ENCODE results near the gene IL23A.

IL23A gene

DNA sequence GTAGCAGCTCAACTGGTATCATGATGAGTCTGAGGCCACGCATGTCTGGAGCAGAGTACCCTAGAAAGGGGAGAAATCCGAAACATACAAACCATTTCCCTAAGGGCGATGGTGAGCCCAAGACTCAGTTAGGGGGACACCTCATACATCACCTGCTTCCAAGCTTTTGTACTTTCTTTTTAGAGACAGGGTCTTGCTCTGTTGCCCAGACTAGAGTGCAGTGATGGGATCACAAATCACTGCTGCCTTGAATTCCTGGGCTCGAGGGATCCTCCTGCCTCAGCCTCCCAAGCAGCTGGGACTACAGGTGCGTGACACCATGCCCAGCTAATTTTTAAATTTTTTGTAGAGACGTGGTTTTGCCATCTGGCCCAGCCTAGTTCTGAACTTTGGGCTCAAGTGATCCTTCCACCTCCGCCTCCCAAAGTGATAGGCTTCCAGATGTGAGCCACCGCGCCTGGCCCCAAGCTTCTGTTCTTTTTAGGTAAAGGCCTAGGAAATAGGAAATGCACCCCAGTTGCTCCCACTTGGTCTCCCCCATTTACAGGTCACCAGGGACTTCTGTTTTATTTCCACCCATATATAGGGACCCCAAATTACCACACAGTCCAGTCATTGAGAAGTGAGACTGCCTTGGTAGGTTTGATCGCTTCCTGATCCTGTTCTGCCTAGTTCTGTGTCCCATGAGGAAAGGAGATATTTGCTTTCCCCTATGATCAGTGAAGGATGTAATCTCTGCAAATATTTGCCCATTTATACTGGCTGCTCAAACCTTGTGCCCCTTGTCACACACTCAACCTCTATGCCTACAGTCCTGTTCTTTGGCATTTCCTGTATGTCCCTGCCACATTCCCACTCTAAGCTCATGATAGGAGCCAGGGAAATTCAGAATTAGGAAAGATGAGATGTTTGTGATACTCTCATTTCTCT lies 23.7 kb downstream of the IL23A start, which contains the start of gene APOF:
Gene APOF (minus strand): TSS at position 728 of the 930 bp plus-strand sequence. CDS start 112 bp downstream, at position 616.
- DNase-seq (ENCODE audit: insufficient read length, low spot score) (no peak), FAIRE-seq (no peak)
- TF ChIP-seq, protein P1, sequence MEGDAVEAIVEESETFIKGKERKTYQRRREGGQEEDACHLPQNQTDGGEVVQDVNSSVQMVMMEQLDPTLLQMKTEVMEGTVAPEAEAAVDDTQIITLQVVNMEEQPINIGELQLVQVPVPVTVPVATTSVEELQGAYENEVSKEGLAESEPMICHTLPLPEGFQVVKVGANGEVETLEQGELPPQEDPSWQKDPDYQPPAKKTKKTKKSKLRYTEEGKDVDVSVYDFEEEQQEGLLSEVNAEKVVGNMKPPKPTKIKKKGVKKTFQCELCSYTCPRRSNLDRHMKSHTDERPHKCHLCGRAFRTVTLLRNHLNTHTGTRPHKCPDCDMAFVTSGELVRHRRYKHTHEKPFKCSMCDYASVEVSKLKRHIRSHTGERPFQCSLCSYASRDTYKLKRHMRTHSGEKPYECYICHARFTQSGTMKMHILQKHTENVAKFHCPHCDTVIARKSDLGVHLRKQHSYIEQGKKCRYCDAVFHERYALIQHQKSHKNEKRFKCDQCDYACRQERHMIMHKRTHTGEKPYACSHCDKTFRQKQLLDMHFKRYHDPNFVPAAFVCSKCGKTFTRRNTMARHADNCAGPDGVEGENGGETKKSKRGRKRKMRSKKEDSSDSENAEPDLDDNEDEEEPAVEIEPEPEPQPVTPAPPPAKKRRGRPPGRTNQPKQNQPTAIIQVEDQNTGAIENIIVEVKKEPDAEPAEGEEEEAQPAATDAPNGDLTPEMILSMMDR (IDR thresholded peaks at IDR 0.05; ENCODE audit: insufficient read depth, missing control alignments): no peak

DNA sequence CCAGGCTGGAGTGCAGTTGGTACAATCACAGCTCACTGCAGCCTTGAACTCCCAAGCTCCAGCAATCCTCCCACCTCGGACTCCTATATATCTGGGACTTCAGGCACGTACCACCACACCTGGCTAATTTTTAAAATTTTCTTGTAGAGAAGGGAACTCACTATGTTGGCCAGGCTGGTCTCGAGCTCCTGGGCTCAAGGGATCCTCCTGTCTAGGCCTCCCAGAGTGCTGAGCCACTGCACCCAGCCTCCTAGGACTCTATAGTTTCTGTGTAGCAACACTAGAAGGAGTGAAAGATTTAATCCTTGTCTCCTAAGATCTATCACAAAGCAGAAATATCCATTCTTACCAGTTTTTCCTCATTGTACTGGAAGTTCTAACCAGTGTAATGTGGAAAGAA lies 28.3 kb downstream of the IL23A start:
- no peak for DNase-seq (ENCODE audit: insufficient read length, low spot score)

DNA sequence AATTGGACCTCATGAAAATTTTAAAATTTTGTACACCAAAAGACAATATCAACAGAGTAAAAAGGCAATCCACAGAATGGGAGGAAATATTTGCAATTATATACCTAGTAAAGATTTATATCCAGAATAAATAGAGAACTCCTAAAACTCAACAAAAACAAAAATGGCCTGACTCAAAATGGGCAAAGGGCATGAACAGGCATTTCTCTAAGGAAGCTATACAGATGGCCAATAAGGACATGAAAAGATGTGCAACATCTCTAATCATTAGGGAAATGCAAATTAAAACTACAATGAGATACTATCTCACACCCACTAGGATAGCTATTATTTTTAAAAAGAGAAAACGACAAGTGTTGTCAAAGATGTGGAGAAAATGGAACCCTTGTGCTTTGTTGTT lies 34.8 kb downstream of the IL23A start:
- TF ChIP-seq, protein P1 (IDR thresholded peaks at IDR 0.05; ENCODE audit: insufficient read depth, missing control alignments): no peak
- DNase-seq (ENCODE audit: insufficient read length, low spot score) (no peak), FAIRE-seq (no peak)

More for the DNA sequence above, 28.3 kb downstream of the IL23A start:
- FAIRE-seq: no peak
- TF ChIP-seq, protein P1 (IDR thresholded peaks at IDR 0.05; ENCODE audit: insufficient read depth, missing control alignments): no peak

DNA sequence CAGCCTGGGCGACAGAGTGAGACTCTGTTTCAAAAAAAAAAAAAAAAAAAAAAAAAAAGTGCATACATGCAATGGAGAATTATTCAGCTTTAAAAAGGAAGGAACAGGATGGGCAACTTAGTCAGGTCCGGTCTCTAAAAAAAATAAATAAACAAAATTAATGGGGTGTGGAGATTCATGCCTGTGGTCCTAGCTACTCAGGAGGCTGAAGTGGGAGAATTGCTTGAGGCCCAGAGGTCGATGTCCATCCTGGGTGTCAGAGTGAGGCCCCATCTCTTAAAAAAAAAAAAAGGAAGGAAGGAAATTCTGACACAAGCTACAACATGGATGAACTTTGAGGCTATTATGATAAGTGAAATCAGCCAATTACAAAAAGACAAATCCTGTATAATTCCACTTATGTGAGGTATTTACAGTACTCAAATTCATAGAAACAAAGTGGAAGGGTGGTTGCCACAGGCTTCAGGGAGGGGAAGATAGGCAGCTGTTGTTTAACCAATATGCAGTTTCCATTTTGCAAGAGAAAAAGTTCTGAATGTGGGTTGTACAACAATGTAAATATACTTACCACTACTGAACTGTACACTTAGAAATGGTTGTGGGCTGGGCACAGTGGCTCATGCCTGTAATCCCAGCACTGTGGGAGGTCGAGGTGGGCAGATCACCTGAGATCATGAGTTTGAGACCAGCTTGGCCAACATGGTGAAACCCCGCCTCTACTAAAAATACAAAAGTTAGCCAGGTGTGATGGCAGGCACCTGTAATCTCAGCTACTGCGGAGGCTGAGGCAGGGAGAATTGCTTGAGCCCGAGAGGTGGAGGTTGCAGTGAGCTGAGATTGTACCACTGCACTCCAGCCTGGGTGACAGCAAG lies 36.3 kb downstream of the IL23A start:
- DNase-seq (ENCODE audit: insufficient read length, low spot score) (no peak), FAIRE-seq (no peak)
- TF ChIP-seq, protein P1 (IDR thresholded peaks at IDR 0.05; ENCODE audit: insufficient read depth, missing control alignments): no peak

DNA sequence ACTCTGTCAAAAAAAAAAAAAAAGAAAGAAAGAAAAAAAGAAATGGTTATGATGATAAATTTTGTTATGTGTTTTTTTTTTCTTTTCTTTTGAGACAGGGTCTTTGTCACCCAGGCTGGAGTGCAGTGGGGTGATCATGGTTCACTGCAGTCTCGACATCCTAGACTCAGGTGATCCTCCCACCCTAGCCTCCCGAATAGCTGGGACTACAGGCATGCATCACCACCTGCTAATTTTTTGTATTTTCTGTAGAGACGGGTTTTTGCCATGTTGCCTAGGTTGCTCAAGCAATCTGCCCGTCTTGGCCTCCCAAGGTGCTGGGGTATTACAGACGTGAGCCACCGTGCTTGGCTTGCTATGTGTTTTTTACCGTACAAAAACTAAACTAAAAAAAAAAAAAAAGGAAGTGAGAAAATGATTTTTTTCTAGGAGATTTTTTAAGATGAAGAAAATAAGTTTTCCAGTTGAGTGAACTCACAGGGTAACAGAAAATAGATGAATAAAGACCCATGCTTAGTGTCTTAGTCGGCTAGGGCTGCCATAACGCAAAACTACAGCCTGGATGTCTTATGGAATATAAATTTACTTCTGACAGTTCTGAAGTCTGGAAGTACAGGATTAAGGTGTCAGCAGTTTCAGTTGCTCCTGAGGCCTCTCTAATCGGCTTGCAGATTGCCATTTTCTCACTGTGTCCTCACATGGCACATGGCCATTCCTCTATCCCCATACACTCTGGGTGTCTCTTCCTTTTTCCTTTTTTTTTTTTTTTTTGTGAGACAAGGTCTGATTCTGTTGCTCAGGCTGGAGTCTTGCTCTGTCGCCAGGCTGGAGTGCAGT lies 37.1 kb downstream of the IL23A start:
- no peak for FAIRE-seq
- no peak for DNase-seq (ENCODE audit: insufficient read length, low spot score)
- TF ChIP-seq, protein P1 (IDR thresholded peaks at IDR 0.05; ENCODE audit: insufficient read depth, missing control alignments): no peak

DNA sequence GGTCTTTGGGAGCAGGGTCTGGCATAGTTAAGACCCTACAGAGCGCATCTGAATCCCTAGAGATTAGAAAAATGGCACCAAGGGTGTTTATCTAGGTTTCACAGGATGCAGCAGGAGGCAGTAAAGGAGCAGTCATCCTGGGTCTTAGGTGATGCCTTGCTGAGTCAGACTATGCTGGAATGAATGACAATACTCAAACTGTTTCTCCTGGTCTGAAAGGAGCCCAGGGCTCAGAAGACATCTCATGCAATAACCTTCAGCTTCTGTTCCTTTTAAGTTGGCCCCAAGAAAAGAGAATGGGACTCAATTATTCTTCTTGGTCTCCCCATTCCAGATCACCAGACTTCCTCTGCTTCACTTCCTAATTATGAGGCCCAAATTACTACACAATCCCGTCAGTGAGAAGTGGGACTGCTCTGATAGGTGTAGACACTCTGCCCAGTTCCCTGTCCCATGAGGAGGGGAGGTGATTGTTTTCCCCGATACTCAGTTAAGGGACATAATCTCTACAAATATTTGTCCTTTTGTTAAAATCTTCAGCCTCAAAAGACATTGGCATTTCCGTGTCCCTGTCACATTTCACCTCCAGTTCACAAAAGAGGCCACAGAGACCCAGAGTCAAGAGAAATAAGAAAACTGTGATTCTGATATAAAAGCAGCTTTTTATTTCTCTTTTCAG lies 38.8 kb downstream of the IL23A start:
- TF ChIP-seq, protein P1 (IDR thresholded peaks at IDR 0.05; ENCODE audit: insufficient read depth, missing control alignments): no peak
- DNase-seq (ENCODE audit: insufficient read length, low spot score) (no peak), FAIRE-seq (no peak)

Measured in D721Med (cell line).